Ammon's horn (tissue), 1 donor: ENCODE results near the gene RRAD.

ENCODE experiments used
- DNase-seq: peaks from one replicate; pipeline ENCODE4 v3.0.0-alpha.2; 2016; ENCODE audit warnings: low spot score

Gene RRAD

GRCh38 chr16:66917741-66918140 lies 7.6 kb downstream of the RRAD start:
- no peak for DNase-seq

GRCh38 chr16:66916518-66916917 lies 8.8 kb downstream of the RRAD start:
- DNase-seq = no peak

- DNase-seq = no peak
Measured at GRCh38 chr16:66915041-66915440, 10.3 kb downstream of the RRAD start.

- no peak for DNase-seq
Measured at GRCh38 chr16:66914541-66914940, 10.8 kb downstream of the RRAD start.

GRCh38 chr16:66913711-66914110 lies 11.6 kb downstream of the RRAD start:
- no peak for DNase-seq

GRCh38 chr16:66913081-66913480 lies 12.3 kb downstream of the RRAD start:
- DNase-seq = no peak

GRCh38 chr16:66911801-66912200 lies 13.5 kb downstream of the RRAD start:
- no peak for DNase-seq

- no peak for DNase-seq
Measured at GRCh38 chr16:66911112-66911511, 14.2 kb downstream of the RRAD start.

- DNase-seq = no peak
Measured at GRCh38 chr16:66910175-66910940, 15.0 kb downstream of the RRAD start.

GRCh38 chr16:66908762-66909559 lies 16.4 kb downstream of the RRAD start:
- DNase-seq = no peak

- no peak for DNase-seq
Measured at GRCh38 chr16:66908116-66908515, 17.2 kb downstream of the RRAD start.

- no peak for DNase-seq
Measured at GRCh38 chr16:66906916-66907836, 18.2 kb downstream of the RRAD start.

- DNase-seq = no peak
Measured at GRCh38 chr16:66905633-66906539, 19.4 kb downstream of the RRAD start.

GRCh38 chr16:66904846-66905632 lies 20.3 kb downstream of the RRAD start:
- no peak for DNase-seq

- no peak for DNase-seq
Measured at GRCh38 chr16:66904428-66904845, 20.9 kb downstream of the RRAD start.

- DNase-seq = no peak
Measured at GRCh38 chr16:66903544-66904427, 21.5 kb downstream of the RRAD start.

- no peak for DNase-seq
Measured at GRCh38 chr16:66902648-66903543, 22.4 kb downstream of the RRAD start.

- DNase-seq = no peak
Measured at GRCh38 chr16:66901626-66902025, 23.7 kb downstream of the RRAD start.
